Measurements from ENCODE around the gene OXT.

OXT gene

GRCh38 chr20:3041854-3042409 lies 29.5 kb upstream of the OXT start:
- Histone ChIP-seq H3K4me3 (replicated peaks; ENCODE audit: insufficient read depth, low read length) (no peak overlapping the region), H3K27me3 (ENCODE audit: insufficient read depth, poor library complexity, severe bottlenecking) (no peaks in the 10 kb centered on the region), H3K27ac (replicated peaks) (no peak overlapping the region)
- no peak for DNase-seq (ENCODE audit: low read depth in 1 of 2, low spot score in 1 of 2)
- TF ChIP-seq SPI1 (IDR thresholded peaks at IDR 0.05; ENCODE audit: borderline replicate concordance, low read depth) (no peak), POLR2AphosphoS5 (IDR thresholded peaks at IDR 0.05; ENCODE audit: low read depth) (no peak), REST (IDR thresholded peaks at IDR 0.05; ENCODE audit: insufficient replicate concordance, low read depth) (no peak)

GRCh38 chr20:3042625-3043024 lies 28.8 kb upstream of the OXT start:
- TF ChIP-seq REST (IDR thresholded peaks at IDR 0.05; ENCODE audit: insufficient replicate concordance, low read depth) (no peak), SPI1 (IDR thresholded peaks at IDR 0.05; ENCODE audit: borderline replicate concordance, low read depth) (no peak), GABPA (IDR thresholded peaks at IDR 0.05; ENCODE audit: low read depth) (no peak), POLR2AphosphoS5 (IDR thresholded peaks at IDR 0.05; ENCODE audit: low read depth) (no peak)
- Histone ChIP-seq H3K27me3 (ENCODE audit: insufficient read depth, poor library complexity, severe bottlenecking) (no peaks in the 10 kb centered on the region), H3K4me3 (replicated peaks; ENCODE audit: insufficient read depth, low read length) (no peak overlapping the region), H3K27ac (replicated peaks) (no peak overlapping the region)
- DNase-seq (ENCODE audit: low read depth in 1 of 2, low spot score in 1 of 2): no peak

- Histone ChIP-seq H3K4me3 (replicated peaks; ENCODE audit: insufficient read depth, low read length) (no peak within 1 kb of the TSS), H3K27ac (replicated peaks) (no peak within 1 kb of the TSS), H3K27me3 (ENCODE audit: insufficient read depth, poor library complexity, severe bottlenecking) (no peaks in the 10 kb centered on the region)
- no peak for TF ChIP-seq GABPA (IDR thresholded peaks at IDR 0.05; ENCODE audit: low read depth)
- no peak for TF ChIP-seq CTCF (IDR thresholded peaks at IDR 0.05; ENCODE audit: insufficient read depth, low read length)
- no peak for TF ChIP-seq SPI1 (IDR thresholded peaks at IDR 0.05; ENCODE audit: borderline replicate concordance, low read depth)
- TF ChIP-seq POLR2AphosphoS5 (IDR thresholded peaks at IDR 0.05; ENCODE audit: low read depth): no peak
- no peak for TF ChIP-seq REST (IDR thresholded peaks at IDR 0.05; ENCODE audit: insufficient replicate concordance, low read depth)
- no peak for DNase-seq (ENCODE audit: low read depth in 1 of 2, low spot score in 1 of 2)
Observed at GRCh38 chr20:3043322-3043721, 28.1 kb upstream of the OXT start, which contains the start of gene GNRH2. TSS of gene GNRH2 (plus strand) at chr20:3043622. CDS start at chr20:3044415, 793 bp downstream.

- DNase-seq (ENCODE audit: low read depth in 1 of 2, low spot score in 1 of 2): no peak
- Histone ChIP-seq H3K27me3 (ENCODE audit: insufficient read depth, poor library complexity, severe bottlenecking) (no peaks in the 10 kb centered on the region), H3K4me3 (replicated peaks; ENCODE audit: insufficient read depth, low read length) (no peak overlapping the region), H3K27ac (replicated peaks) (no peak overlapping the region)
- TF ChIP-seq CTCF (IDR thresholded peaks at IDR 0.05; ENCODE audit: insufficient read depth, low read length) (no peak), SPI1 (IDR thresholded peaks at IDR 0.05; ENCODE audit: borderline replicate concordance, low read depth) (no peak), REST (IDR thresholded peaks at IDR 0.05; ENCODE audit: insufficient replicate concordance, low read depth) (no peak), POLR2AphosphoS5 (IDR thresholded peaks at IDR 0.05; ENCODE audit: low read depth) (no peak), GABPA (IDR thresholded peaks at IDR 0.05; ENCODE audit: low read depth) (no peak)
Observed at GRCh38 chr20:3044336-3044965, 27.0 kb upstream of the OXT start.
